Transverse colon (tissue), 4 donors: ENCODE data around the gene SSTR4. TPM values are rescaled to one million over a fixed set of nuclear protein-coding genes. Genes with fewer than 3 reads are reported as not detected.

Source experiments
- DNase-seq: peaks from one replicate; pipeline ENCODE4 v3.0.0-alpha.2; 2019
- H3K27ac ChIP-seq, 4 donors: fragments of 200-600 bp; sonication (generic); 2 replicates each; pipeline ENCODE4 v1.5.1; 2016 to 2018; ENCODE audit warnings: inconsistent platforms in 4 of 4
- H3K27me3 ChIP-seq: fragments of 200-600 bp; sonication (generic); 2 replicates; pipeline ENCODE4 v1.5.1; 2017; ENCODE audit warnings: inconsistent platforms
- H3K36me3 ChIP-seq, 4 donors: fragments of 200-600 bp; sonication (generic); 2 replicates each; pipeline ENCODE4 v1.5.1; 2017 to 2019; ENCODE audit warnings: inconsistent platforms in 4 of 4
- H3K4me1 ChIP-seq, 4 donors: fragments of 200-600 bp; sonication (generic); 2 replicates each; pipeline ENCODE4 v1.5.1; 2017 to 2020; ENCODE audit warnings: inconsistent platforms in 4 of 4
- H3K4me3 ChIP-seq, 4 donors: fragments of 200-600 bp; sonication (generic); 1 replicate in 1 of 4; 2 replicates in 3 of 4; pipeline versions ENCODE4 v1.5.1 to v1.6.1; 2017 to 2019; ENCODE audit warnings: inconsistent platforms in 4 of 4
- H3K9me3 ChIP-seq, 2 donors: fragments of 200-600 bp; sonication (generic); 2 replicates each; pipeline ENCODE4 v1.5.1; 2017 to 2019; ENCODE audit warnings: inconsistent platforms in 2 of 2
- EP300 ChIP-seq: sonication (generic); formaldehyde crosslinking; IDR thresholded peaks from one replicate; pipeline ENCODE4 v1.6.1; 2017; ENCODE audit warnings: antibody characterized with exemption, low read depth
- POLR2A ChIP-seq: fragments of 450-650 bp; IDR thresholded peaks from one replicate; pipeline ENCODE4 v1.6.1; 2016; ENCODE audit warnings: antibody characterized with exemption, mild to moderate bottlenecking, moderate library complexity
- POLR2AphosphoS5 ChIP-seq, 3 donors: sonication (generic); formaldehyde crosslinking; IDR thresholded peaks; one replicate each; pipeline ENCODE4 v1.6.1; 2016; ENCODE audit warnings: antibody characterized with exemption in 3 of 3
- WGBS, 2 donors: methylation state at CpG; one replicate each; pipeline ENCODE4 v1.1.5; 2018; ENCODE audit warnings: low coverage in 1 of 2; 5-methylcytosine and 5-hydroxymethylcytosine counted together
- in situ Hi-C, 4 donors: fragments of 200-750 bp; cut with MboI; loops; one replicate each; pipeline versions ENCODE4 v1.15.0 to v1.15.1; 2017; ENCODE audit warnings: low sequenced_read_pairs in 3 of 4, low pct_ligation_motif_present in 1 of 4, low pct_unique_long_range_greater_than_20kb in 1 of 4
- intact Hi-C: fragments of 100-400 bp; cut with DNase I; formaldehyde crosslinking; loops from one replicate; pipeline ENCODE4 v1.15.1; 2023; ENCODE audit warnings: low total_unique reads
- total RNA-seq, 4 donors: library from RNA; depleted of rRNA; stranded (reverse); fragments of >200 nt; gene quantifications; one replicate each; pipeline ENCODE4 v1.1.0, GENCODE V29; 2016
- TF ChIP-seq, protein P1 (sequence below), 5 experiments: fragments of 200-600 bp in 3 of 5; fragments of 450-650 bp in 2 of 5; sonication (generic) in 3 of 5; IDR thresholded peaks; 1 replicate in 2 of 5; 2 replicates in 3 of 5; pipeline ENCODE4 v1.5.1; 2016 to 2017; ENCODE audit warnings: antibody characterized with exemption in 5 of 5, inconsistent platforms in 3 of 5, mild to moderate bottlenecking in 2 of 5, moderate library complexity in 1 of 5

SSTR4 gene
- total RNA-seq, 4 donors from 2014 or later, result not detected

DNA sequence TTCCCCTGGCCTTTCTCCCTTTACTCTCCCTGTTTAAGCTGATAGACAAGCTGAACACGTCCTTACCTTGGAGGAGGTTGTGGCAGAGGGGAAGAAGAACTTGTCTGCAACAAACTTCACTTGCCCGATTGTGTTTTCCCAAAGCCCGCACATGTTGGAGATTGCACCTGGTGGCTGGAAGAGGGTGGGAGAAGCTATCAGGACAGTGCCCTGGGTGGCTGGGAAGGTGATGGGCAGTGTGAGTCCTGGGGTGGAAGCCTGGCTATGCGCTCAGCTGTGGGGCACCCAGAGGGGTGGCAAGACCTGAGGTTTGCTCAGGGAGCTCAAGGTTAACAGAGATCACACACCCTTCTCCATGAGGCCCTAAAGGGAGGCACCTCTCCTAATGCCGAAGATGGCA is 25.0 kb upstream of the SSTR4 start:
- Histone ChIP-seq H3K9me3 (no peaks in the 10 kb centered on the region), H3K27ac (no peak overlapping the region), H3K4me1 (no peaks in the 10 kb centered on the region), H3K27me3 (no peaks in the 10 kb centered on the region), H3K4me3 (no peak overlapping the region), H3K36me3 (no peaks in the 10 kb centered on the region)
- in situ Hi-C loops, result no loop called here
- no peak for TF ChIP-seq POLR2AphosphoS5 (IDR thresholded peaks at IDR 0.05)
- TF ChIP-seq EP300, result no peak
- TF ChIP-seq, protein P1, sequence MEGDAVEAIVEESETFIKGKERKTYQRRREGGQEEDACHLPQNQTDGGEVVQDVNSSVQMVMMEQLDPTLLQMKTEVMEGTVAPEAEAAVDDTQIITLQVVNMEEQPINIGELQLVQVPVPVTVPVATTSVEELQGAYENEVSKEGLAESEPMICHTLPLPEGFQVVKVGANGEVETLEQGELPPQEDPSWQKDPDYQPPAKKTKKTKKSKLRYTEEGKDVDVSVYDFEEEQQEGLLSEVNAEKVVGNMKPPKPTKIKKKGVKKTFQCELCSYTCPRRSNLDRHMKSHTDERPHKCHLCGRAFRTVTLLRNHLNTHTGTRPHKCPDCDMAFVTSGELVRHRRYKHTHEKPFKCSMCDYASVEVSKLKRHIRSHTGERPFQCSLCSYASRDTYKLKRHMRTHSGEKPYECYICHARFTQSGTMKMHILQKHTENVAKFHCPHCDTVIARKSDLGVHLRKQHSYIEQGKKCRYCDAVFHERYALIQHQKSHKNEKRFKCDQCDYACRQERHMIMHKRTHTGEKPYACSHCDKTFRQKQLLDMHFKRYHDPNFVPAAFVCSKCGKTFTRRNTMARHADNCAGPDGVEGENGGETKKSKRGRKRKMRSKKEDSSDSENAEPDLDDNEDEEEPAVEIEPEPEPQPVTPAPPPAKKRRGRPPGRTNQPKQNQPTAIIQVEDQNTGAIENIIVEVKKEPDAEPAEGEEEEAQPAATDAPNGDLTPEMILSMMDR (IDR thresholded peaks at IDR 0.05), result no peak
- no peak for TF ChIP-seq POLR2A
- WGBS, 2 donors, result 78 to 82% methylated on average over 3 to 5 of the region's 5 CpGs
- intact Hi-C loops, result no loop called here
- DNase-seq, result no peak

DNA sequence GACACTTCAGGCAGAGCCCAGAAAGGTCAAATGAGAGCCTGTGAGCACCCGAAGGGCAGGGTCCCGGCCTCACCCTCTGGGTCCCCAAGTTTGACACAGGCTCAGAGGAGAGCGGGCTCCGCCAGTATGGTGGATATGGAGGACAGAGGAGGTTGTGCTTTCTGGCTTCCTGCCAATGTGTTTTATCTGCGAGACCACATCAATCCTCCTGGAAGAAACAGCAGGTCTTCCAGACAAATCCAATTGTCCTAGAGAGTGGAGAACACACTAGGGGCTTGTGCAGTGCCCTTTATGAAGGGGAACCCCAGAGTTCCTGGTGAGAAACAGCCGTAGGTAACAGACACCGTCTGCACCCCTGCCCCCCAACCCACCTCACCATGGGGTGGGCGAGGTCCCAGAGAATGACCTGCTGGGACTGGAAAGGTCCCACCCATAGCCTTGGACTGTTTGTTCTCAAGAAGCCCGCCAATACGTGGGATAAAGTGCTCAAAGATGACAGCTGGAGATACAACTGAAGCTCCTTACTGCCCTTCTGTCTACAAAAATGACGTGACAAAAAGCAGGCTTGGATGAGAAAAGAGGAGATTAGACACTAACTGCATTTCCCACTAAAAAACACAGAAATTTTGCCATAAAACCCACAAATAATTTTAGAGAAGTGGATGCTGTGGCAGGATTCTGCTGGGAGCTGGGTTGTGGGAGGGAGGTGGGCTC is 23.9 kb upstream of the SSTR4 start:
- Histone ChIP-seq H3K4me1 (no peaks in the 10 kb centered on the region), H3K27me3 (no peaks in the 10 kb centered on the region), H3K9me3 (no peaks in the 10 kb centered on the region), H3K36me3 (no peaks in the 10 kb centered on the region), H3K4me3 (no peak overlapping the region), H3K27ac (no peak overlapping the region)
- in situ Hi-C loops, result no loop called here
- intact Hi-C loops, result no loop called here
- DNase-seq, result no peak
- 71 to 82% methylated on average over 3 to 11 of the region's 11 CpGs for WGBS, 2 donors
- TF ChIP-seq EP300 (no peak), POLR2AphosphoS5 (IDR thresholded peaks at IDR 0.05) (no peak), POLR2A (no peak)
- TF ChIP-seq, protein P1 (IDR thresholded peaks at IDR 0.05), result no peak

DNA sequence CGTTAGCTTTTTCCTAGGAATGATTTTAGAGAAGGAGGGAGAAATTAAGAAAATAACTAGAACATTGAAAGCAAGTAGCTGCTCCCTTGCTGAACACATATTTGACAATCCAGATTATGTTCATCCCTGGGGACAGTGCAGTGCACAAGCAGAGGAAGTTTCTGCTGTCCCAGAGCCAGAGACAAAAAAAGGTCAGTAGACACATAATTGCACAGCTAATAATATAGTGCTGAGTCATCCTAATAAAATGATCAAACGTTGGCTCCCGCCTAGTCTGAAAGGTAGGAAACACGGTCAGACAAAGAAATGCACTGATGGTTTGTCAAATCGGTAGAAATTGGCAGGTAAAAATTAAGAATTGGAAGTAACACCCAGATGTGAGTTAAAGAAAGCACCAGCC is 21.7 kb upstream of the SSTR4 start:
- TF ChIP-seq POLR2A (no peak), POLR2AphosphoS5 (IDR thresholded peaks at IDR 0.05) (no peak), EP300 (no peak)
- TF ChIP-seq, protein P1 (IDR thresholded peaks at IDR 0.05), result no peak
- Histone ChIP-seq H3K27ac (no peak overlapping the region), H3K27me3 (no peaks in the 10 kb centered on the region), H3K36me3 (no peaks in the 10 kb centered on the region), H3K4me1 (no peaks in the 10 kb centered on the region), H3K9me3 (no peaks in the 10 kb centered on the region), H3K4me3 (no peak overlapping the region)
- DNase-seq, result no peak
- intact Hi-C loops (no loop called here), in situ Hi-C loops (no loop called here)
- 51 to 62% methylated on average over 5 of the region's 5 CpGs for WGBS, 2 donors

DNA sequence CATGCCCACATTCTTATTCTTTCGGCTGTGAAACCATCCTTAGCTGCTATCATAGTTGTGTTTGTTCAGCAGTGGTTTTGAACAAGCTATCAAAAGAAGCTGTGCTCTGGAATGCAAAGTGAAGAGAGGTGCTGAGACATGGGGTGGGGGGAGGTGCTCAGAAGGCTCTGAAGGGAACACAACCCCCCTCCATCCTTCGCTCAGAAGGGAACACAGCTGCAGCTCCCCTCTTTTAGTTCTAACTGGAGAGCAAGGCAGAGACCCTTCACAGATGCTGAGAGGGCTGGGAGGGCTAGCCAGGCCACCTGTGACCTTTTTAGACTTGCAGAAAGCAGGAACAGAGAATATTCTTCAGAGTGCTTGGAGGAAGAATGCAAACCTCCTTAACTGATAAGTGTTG is 17.6 kb upstream of the SSTR4 start:
- in situ Hi-C loops, result no loop called here
- Histone ChIP-seq H3K27ac (no peak overlapping the region), H3K36me3 (no peaks in the 10 kb centered on the region), H3K4me3 (no peak overlapping the region), H3K27me3 (no peaks in the 10 kb centered on the region), H3K9me3 (no peaks in the 10 kb centered on the region), H3K4me1 (no peaks in the 10 kb centered on the region)
- no peak for DNase-seq
- intact Hi-C loops, result no loop called here
- no peak for TF ChIP-seq EP300
- no peak for TF ChIP-seq POLR2A
- no peak for TF ChIP-seq POLR2AphosphoS5 (IDR thresholded peaks at IDR 0.05)
- TF ChIP-seq, protein P1 (IDR thresholded peaks at IDR 0.05), result no peak
- WGBS, 2 donors, result 66% methylated on average over 2 of the region's 2 CpGs; no CpG with 5 or more reads in 1 of the 2 donors
